HepG2 (cell line): ENCODE measurements around the gene FUT3. TPM values are rescaled to one million over a fixed set of nuclear protein-coding genes. Genes with fewer than 3 reads are reported as not detected.

Experiments
- ARID5B ChIP-seq: IDR thresholded peaks from 2 replicates; pipeline ENCODE4 v1.4.0; 2020; ENCODE audit warnings: mild to moderate bottlenecking, missing genetic modification reagents
- CBX2 ChIP-seq, 2 experiments: fragments of 200-600 bp in 1 of 2; sonication (generic); formaldehyde crosslinking in 1 of 2; IDR thresholded peaks; 2 replicates each; pipeline versions ENCODE4 v1.7.0 to v1.8.1; 2018 to 2022; ENCODE audit warnings: low read depth in 2 of 2, low read length in 1 of 2, mild to moderate bottlenecking in 1 of 2, missing genetic modification reagents in 1 of 2
- HNRNPUL1 ChIP-seq: fragments of 200-400 bp; formaldehyde crosslinking; IDR thresholded peaks from 2 replicates; pipeline ENCODE4 v1.6.1; 2017; ENCODE audit warnings: low read depth, mild to moderate bottlenecking, low read length, moderate library complexity
- IRX3 ChIP-seq: sonication (generic); formaldehyde crosslinking; IDR thresholded peaks from 2 replicates; pipeline ENCODE4 v1.8.1; 2023; ENCODE audit warnings: mild to moderate bottlenecking, low read depth, missing genetic modification reagents, borderline replicate concordance
- MIER3 ChIP-seq: IDR thresholded peaks from 2 replicates; pipeline ENCODE4 v1.6.1; 2016; ENCODE audit warnings: missing compliant biosample characterization, borderline replicate concordance
- PHF21A ChIP-seq: sonication (generic); formaldehyde crosslinking; IDR thresholded peaks from 2 replicates; pipeline ENCODE4 v1.5.0; 2020; ENCODE audit warnings: mild to moderate bottlenecking, missing genetic modification reagents
- POLR2AphosphoS5 ChIP-seq: IDR thresholded peaks from 2 replicates; pipeline ENCODE4 v1.6.1; 2012; ENCODE audit warnings: low read depth, low read length
- SKI ChIP-seq: fragments of 450-650 bp; IDR thresholded peaks from one replicate; pipeline ENCODE4 v1.6.1; 2018; ENCODE audit warnings: mild to moderate bottlenecking; ENCODE audit not compliant: partially characterized antibody
- SMAD3 ChIP-seq: sonication (generic); formaldehyde crosslinking; IDR thresholded peaks from 2 replicates; pipeline ENCODE4 v1.4.0; 2020; ENCODE audit warnings: missing genetic modification reagents
- ZBTB25 ChIP-seq: IDR thresholded peaks from 2 replicates; pipeline ENCODE4 v1.6.1; 2018; ENCODE audit warnings: missing genetic modification reagents
- ZFYVE20 ChIP-seq: sonication (generic); formaldehyde crosslinking; IDR thresholded peaks from 2 replicates; pipeline ENCODE4 v1.8.0; 2023; ENCODE audit warnings: low read depth, mild to moderate bottlenecking, moderate library complexity, missing genetic modification reagents, borderline replicate concordance
- ZNF138 ChIP-seq: sonication (generic); formaldehyde crosslinking; IDR thresholded peaks from 2 replicates; pipeline ENCODE4 v1.5.0; 2020; ENCODE audit warnings: mild to moderate bottlenecking, low read depth, missing genetic modification reagents
- ZNF292 ChIP-seq: sonication (generic); formaldehyde crosslinking; IDR thresholded peaks from 2 replicates; pipeline ENCODE4 v1.8.1; 2022; ENCODE audit warnings: mild to moderate bottlenecking, low read depth, missing genetic modification reagents, borderline replicate concordance
- ZNF431 ChIP-seq: sonication (generic); formaldehyde crosslinking; IDR thresholded peaks from 2 replicates; pipeline ENCODE4 v1.9.0; 2022; ENCODE audit warnings: missing genetic modification reagents, low read depth, mild to moderate bottlenecking, borderline replicate concordance
- ZNF556 ChIP-seq: sonication (generic); formaldehyde crosslinking; IDR thresholded peaks from 2 replicates; pipeline ENCODE4 v1.4.0; 2020; ENCODE audit warnings: mild to moderate bottlenecking, missing genetic modification reagents, borderline replicate concordance
- ZNF607 ChIP-seq: sonication (generic); formaldehyde crosslinking; IDR thresholded peaks from 2 replicates; pipeline ENCODE4 v1.5.1; 2020; ENCODE audit warnings: missing genetic modification reagents, mild to moderate bottlenecking, borderline replicate concordance
- polyA plus RNA-seq, 8 experiments: library from polyadenylated mRNA; depleted of rRNA in 3 of 8; stranded (reverse) in 7 of 8; unstranded in 1 of 8; fragments of >200 nt; fragmentation: Illumina TruSeq in 4 of 8; extraction: Trizol in 4 of 8; gene quantifications; 2 replicates each; pipeline versions ENCODE4 v1.2.1 to v1.2.3, GENCODE V29; 2011 to 2016; ENCODE audit warnings: low read depth in 4 of 8, missing spikeins in 1 of 8, mixed read lengths in 1 of 8; ENCODE audit not compliant: insufficient read depth in 1 of 8
- total RNA-seq, 5 experiments: library from RNA; depleted of rRNA; stranded (reverse); fragments of >200 nt; fragmentation: Illumina TruSeq; extraction: Trizol; gene quantifications; 2 replicates each; pipeline ENCODE4 v1.2.3, GENCODE V29; 2016; ENCODE audit warnings: low read depth in 1 of 5
- TF ChIP-seq, protein P1 (sequence below): sonication (generic); formaldehyde crosslinking; IDR thresholded peaks from 2 replicates; pipeline ENCODE4 v1.8.0; 2022; ENCODE audit warnings: missing genetic modification reagents, mild to moderate bottlenecking, inconsistent platforms, borderline replicate concordance
- TF ChIP-seq, protein P2 (sequence below): sonication (generic); formaldehyde crosslinking; IDR thresholded peaks from 2 replicates; pipeline ENCODE4 v1.4.0; 2020; ENCODE audit warnings: missing genetic modification reagents

Gene FUT3
- total and polyA plus RNA-seq, 2 of the 13 experiments (the other 11 are each of a cell fraction or from before 2014, with no cell fraction given), result 0.53 to 1.1 TPM

- TF ChIP-seq, protein P1, sequence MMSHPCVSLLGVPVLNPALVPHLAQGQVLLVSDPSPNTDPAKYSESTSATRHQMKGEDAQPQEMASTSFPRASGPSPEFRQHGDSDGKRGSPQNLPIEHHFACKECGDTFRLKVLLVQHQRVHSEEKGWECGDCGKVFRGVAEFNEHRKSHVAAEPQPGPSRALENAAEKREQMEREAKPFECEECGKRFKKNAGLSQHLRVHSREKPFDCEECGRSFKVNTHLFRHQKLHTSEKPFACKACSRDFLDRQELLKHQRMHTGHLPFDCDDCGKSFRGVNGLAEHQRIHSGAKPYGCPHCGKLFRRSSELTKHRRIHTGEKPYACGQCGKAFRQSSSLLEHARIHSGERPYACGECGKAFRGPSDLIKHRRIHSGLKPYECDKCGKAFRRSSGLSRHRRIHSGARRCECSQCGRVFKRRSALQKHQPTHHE (CRISPR knock-in tag), result no peak
- no peak for TF ChIP-seq ZNF138 (CRISPR knock-in tag)
- TF ChIP-seq HNRNPUL1, result no peak
- TF ChIP-seq, protein P2, sequence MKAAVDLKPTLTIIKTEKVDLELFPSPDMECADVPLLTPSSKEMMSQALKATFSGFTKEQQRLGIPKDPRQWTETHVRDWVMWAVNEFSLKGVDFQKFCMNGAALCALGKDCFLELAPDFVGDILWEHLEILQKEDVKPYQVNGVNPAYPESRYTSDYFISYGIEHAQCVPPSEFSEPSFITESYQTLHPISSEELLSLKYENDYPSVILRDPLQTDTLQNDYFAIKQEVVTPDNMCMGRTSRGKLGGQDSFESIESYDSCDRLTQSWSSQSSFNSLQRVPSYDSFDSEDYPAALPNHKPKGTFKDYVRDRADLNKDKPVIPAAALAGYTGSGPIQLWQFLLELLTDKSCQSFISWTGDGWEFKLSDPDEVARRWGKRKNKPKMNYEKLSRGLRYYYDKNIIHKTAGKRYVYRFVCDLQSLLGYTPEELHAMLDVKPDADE (CRISPR knock-in tag), result no peak
- TF ChIP-seq ARID5B (CRISPR knock-in tag), result peak; percentile 4; the same call in 1 of the 2 replicates
- TF ChIP-seq ZNF292 (CRISPR knock-in tag), result 0 out of 2 replicates have a peak, but pooled peaks have one; percentile 7
- TF ChIP-seq IRX3 (CRISPR knock-in tag), result no peak
- TF ChIP-seq ZNF607, result 0 out of 2 replicates have a peak, but pooled peaks have one; percentile 16
- TF ChIP-seq ZNF431 (CRISPR knock-in tag), result 0 out of 2 replicates have a peak, but pooled peaks have one; percentile 8
- TF ChIP-seq POLR2AphosphoS5, result 0 out of 2 replicates have a peak, but pooled peaks have one; percentile 6
- 0 out of 2 replicates have a peak, but pooled peaks have one; percentile 6 for TF ChIP-seq MIER3 (CRISPR knock-in tag)
- no peak for TF ChIP-seq ZFYVE20 (CRISPR knock-in tag)
- 0 out of 2 replicates have a peak, but pooled peaks have one; percentile 5 for TF ChIP-seq ZBTB25 (CRISPR knock-in tag)
- TF ChIP-seq SMAD3 (CRISPR knock-in tag), result 0 out of 2 replicates have a peak, but pooled peaks have one; percentile 53
- no peak for TF ChIP-seq ZNF556
- no peak for TF ChIP-seq SKI
- TF ChIP-seq CBX2 (IDR thresholded peaks at IDR 0.05; ENCODE audit: low read depth, low read length), result no peak
- no peak for TF ChIP-seq CBX2 (CRISPR knock-in tag; IDR thresholded peaks at IDR 0.05; ENCODE audit: low read depth)
- no peak for TF ChIP-seq PHF21A (CRISPR knock-in tag)
Observed at GRCh38 chr19:5892772-5893275, 41.6 kb upstream of the FUT3 start (continued).
